Adipocyte (in vitro differentiated cells): ENCODE results near the gene CAPN1.
A peak's percentile ranks its signal among the peaks of the same experiment; 100 is the strongest.
"Not testable (repeated sequence)": the region's sequence is repeated elsewhere in the genome, so short reads cannot be mapped to it uniquely, and the experiment has no call there.

Source experiments
- DNase-seq: peaks from one replicate; pipeline ENCODE4 v3.0.0-alpha.2; 2015; ENCODE audit warnings: low read depth
- H3K27me3 ChIP-seq: replicated peaks from 2 replicates; pipeline ENCODE4 v1.7.0; 2013; ENCODE audit warnings: mild to moderate bottlenecking, low read length, moderate library complexity; ENCODE audit not compliant: control insufficient read depth, insufficient read depth
- H3K36me3 ChIP-seq: 2 replicates; pipeline ENCODE4 v1.7.0; 2013; ENCODE audit warnings: low read length, mild to moderate bottlenecking, moderate library complexity; ENCODE audit not compliant: control insufficient read depth, insufficient read depth, severe bottlenecking
- H3K4me1 ChIP-seq: 2 replicates; pipeline ENCODE4 v1.7.0; 2013; ENCODE audit warnings: mild to moderate bottlenecking, low read length, moderate library complexity; ENCODE audit not compliant: control insufficient read depth, insufficient read depth
- H3K4me3 ChIP-seq: 2 replicates; pipeline ENCODE4 v1.7.0; 2013; ENCODE audit warnings: mild to moderate bottlenecking, low read length, moderate library complexity
- H3K9ac ChIP-seq: 2 replicates; pipeline ENCODE4 v1.7.0; 2013; ENCODE audit warnings: mild to moderate bottlenecking, low read length, moderate library complexity
- H3K9me3 ChIP-seq: 2 replicates; pipeline ENCODE4 v1.7.0; 2013; ENCODE audit warnings: mild to moderate bottlenecking, low read length, moderate library complexity; ENCODE audit not compliant: control insufficient read depth

Gene CAPN1

GRCh38 chr11:65147352-65148075 lies 34.2 kb upstream of the CAPN1 start:
- no peak for DNase-seq
- no peak overlapping the region for H3K4me3 ChIP-seq
- H3K9ac ChIP-seq, result no peak overlapping the region
- no peaks in the 10 kb centered on the region for H3K36me3 ChIP-seq
- no peaks in the 10 kb centered on the region for H3K27me3 ChIP-seq
- peaks cover 12% of the 10 kb centered on the region for H3K4me1 ChIP-seq
- H3K9me3 ChIP-seq, result no peaks in the 10 kb centered on the region

GRCh38 chr11:65148657-65149056 lies 33.1 kb upstream of the CAPN1 start:
- DNase-seq, result no peak
- Histone ChIP-seq H3K27me3 (peaks cover 2% of the 10 kb centered on the region), H3K9ac (no peak overlapping the region), H3K36me3 (no peaks in the 10 kb centered on the region), H3K4me3 (no peak overlapping the region), H3K9me3 (no peaks in the 10 kb centered on the region), H3K4me1 (peaks cover 12% of the 10 kb centered on the region)

- DNase-seq, H3K27me3 ChIP-seq, H3K9me3 ChIP-seq, H3K36me3 ChIP-seq: not testable (repeated sequence)
- Histone ChIP-seq H3K4me1 (peaks cover 12% of the 10 kb centered on the region), H3K9ac (peak overlapping the region; percentile 30), H3K4me3 (peak overlapping the region; percentile 32)
These were observed 31.6 kb upstream of the CAPN1 start for GRCh38 chr11:65150131-65150508.

- peak; percentile 85 for DNase-seq
- no peaks in the 10 kb centered on the region for H3K36me3 ChIP-seq
- peak overlapping the region; percentile 30 for H3K9ac ChIP-seq
- H3K9me3 ChIP-seq, result no peaks in the 10 kb centered on the region
- peaks cover 3% of the 10 kb centered on the region for H3K27me3 ChIP-seq
- peak overlapping the region; percentile 32 for H3K4me3 ChIP-seq
- peaks cover 12% of the 10 kb centered on the region for H3K4me1 ChIP-seq
These were observed 31.0 kb upstream of the CAPN1 start for GRCh38 chr11:65150509-65151299.

- Histone ChIP-seq H3K4me1 (peaks cover 12% of the 10 kb centered on the region), H3K36me3 (no peaks in the 10 kb centered on the region), H3K9ac (no peak overlapping the region), H3K9me3 (no peaks in the 10 kb centered on the region), H3K4me3 (no peak overlapping the region), H3K27me3 (peaks cover 3% of the 10 kb centered on the region)
- no peak for DNase-seq
These were observed 30.3 kb upstream of the CAPN1 start for GRCh38 chr11:65151331-65151899.

GRCh38 chr11:65152122-65152521 lies 29.6 kb upstream of the CAPN1 start:
- peak; percentile 1 for DNase-seq

GRCh38 chr11:65156256-65156655 lies 25.5 kb upstream of the CAPN1 start:
- no peaks in the 10 kb centered on the region for H3K9me3 ChIP-seq
- H3K9ac ChIP-seq, result no peak overlapping the region
- no peak overlapping the region for H3K4me3 ChIP-seq
- H3K36me3 ChIP-seq, result no peaks in the 10 kb centered on the region
- peaks cover 3% of the 10 kb centered on the region for H3K27me3 ChIP-seq
- H3K4me1 ChIP-seq, result no peaks in the 10 kb centered on the region
- DNase-seq, result no peak

More at GRCh38 chr11:65152122-65152521, 29.6 kb upstream of the CAPN1 start:
- Histone ChIP-seq H3K9me3 (no peaks in the 10 kb centered on the region), H3K27me3 (peaks cover 3% of the 10 kb centered on the region), H3K36me3 (no peaks in the 10 kb centered on the region), H3K9ac (no peak overlapping the region), H3K4me3 (no peak overlapping the region), H3K4me1 (peaks cover 12% of the 10 kb centered on the region)

GRCh38 chr11:65156926-65157325 lies 24.8 kb upstream of the CAPN1 start:
- Histone ChIP-seq H3K4me1 (no peaks in the 10 kb centered on the region), H3K4me3 (no peak overlapping the region), H3K27me3 (peaks cover 3% of the 10 kb centered on the region), H3K9me3 (no peaks in the 10 kb centered on the region), H3K36me3 (no peaks in the 10 kb centered on the region), H3K9ac (no peak overlapping the region)
- DNase-seq, result no peak

GRCh38 chr11:65157336-65157735 lies 24.4 kb upstream of the CAPN1 start:
- Histone ChIP-seq H3K9ac (no peak overlapping the region), H3K36me3 (no peaks in the 10 kb centered on the region), H3K9me3 (no peaks in the 10 kb centered on the region), H3K27me3 (peaks cover 3% of the 10 kb centered on the region), H3K4me1 (no peaks in the 10 kb centered on the region), H3K4me3 (no peak overlapping the region)
- no peak for DNase-seq

GRCh38 chr11:65159012-65159411 lies 22.7 kb upstream of the CAPN1 start:
- no peaks in the 10 kb centered on the region for H3K36me3 ChIP-seq
- H3K9ac ChIP-seq, result no peak overlapping the region
- H3K4me1 ChIP-seq, result no peaks in the 10 kb centered on the region
- no peak for DNase-seq
- H3K4me3 ChIP-seq, result no peak overlapping the region
- H3K9me3 ChIP-seq, result no peaks in the 10 kb centered on the region
- no peaks in the 10 kb centered on the region for H3K27me3 ChIP-seq

GRCh38 chr11:65160643-65161042 lies 21.1 kb upstream of the CAPN1 start:
- DNase-seq, result no peak
- no peak overlapping the region for H3K9ac ChIP-seq

More at GRCh38 chr11:65160643-65161042, 21.1 kb upstream of the CAPN1 start:
- H3K9me3 ChIP-seq, result no peaks in the 10 kb centered on the region
- H3K36me3 ChIP-seq, result no peaks in the 10 kb centered on the region
- no peaks in the 10 kb centered on the region for H3K27me3 ChIP-seq
- H3K4me3 ChIP-seq, result no peak overlapping the region
- peaks cover 5% of the 10 kb centered on the region for H3K4me1 ChIP-seq
